Liver (tissue), 9 donors: ENCODE measurements around the gene CCDC32. TPM values are rescaled to one million over a fixed set of nuclear protein-coding genes. Genes with fewer than 3 reads are reported as not detected.

Source experiments
- DNase-seq: peaks from one replicate; pipeline ENCODE4 v3.0.0-alpha.2; 2017; ENCODE audit warnings: low spot score
- H3K27ac ChIP-seq, 2 donors: one replicate each; pipeline ENCODE4 v1.7.0; 2013; ENCODE audit warnings: inconsistent platforms in 2 of 2, low read length in 2 of 2, control low read depth in 1 of 2, low read depth in 1 of 2, mild to moderate bottlenecking in 1 of 2
- H3K27me3 ChIP-seq, 4 donors: one replicate each; pipeline versions ENCODE4 v1.6.1 to v1.7.0; 2013; ENCODE audit warnings: low read length in 3 of 4, inconsistent platforms in 1 of 4, mild to moderate bottlenecking in 1 of 4, moderate library complexity in 1 of 4; ENCODE audit not compliant: control insufficient read depth in 4 of 4, insufficient read depth in 4 of 4
- H3K36me3 ChIP-seq, 4 donors: one replicate each; pipeline versions ENCODE4 v1.6.1 to v1.7.0; 2013; ENCODE audit warnings: low read length in 3 of 4, mild to moderate bottlenecking in 3 of 4, low read depth in 1 of 4, moderate library complexity in 1 of 4; ENCODE audit not compliant: control insufficient read depth in 4 of 4, insufficient read depth in 3 of 4
- H3K4me1 ChIP-seq, 4 donors: one replicate each; pipeline versions ENCODE4 v1.6.1 to v1.7.0; 2013; ENCODE audit warnings: low read length in 3 of 4, mild to moderate bottlenecking in 3 of 4, moderate library complexity in 1 of 4; ENCODE audit not compliant: control insufficient read depth in 4 of 4, insufficient read depth in 4 of 4
- H3K4me3 ChIP-seq, 3 donors: one replicate each; pipeline versions ENCODE4 v1.6.1 to v1.7.0; 2013; ENCODE audit warnings: low read length in 3 of 3, control low read depth in 1 of 3, low read depth in 1 of 3, mild to moderate bottlenecking in 1 of 3
- H3K9ac ChIP-seq, 2 donors: one replicate each; pipeline ENCODE4 v1.7.0; 2013; ENCODE audit warnings: low read length in 2 of 2, mild to moderate bottlenecking in 2 of 2, moderate library complexity in 2 of 2, control low read depth in 1 of 2, low read depth in 1 of 2
- H3K9me3 ChIP-seq, 4 donors: one replicate each; pipeline versions ENCODE4 v1.6.1 to v1.7.0; 2013; ENCODE audit warnings: low read length in 3 of 4; ENCODE audit not compliant: control insufficient read depth in 4 of 4
- CTCF ChIP-seq: fragments of 150-350 bp; IDR thresholded peaks from 2 replicates; pipeline ENCODE4 v1.5.1; 2017; ENCODE audit warnings: improper control_type of control experiment, low read depth, low read length; ENCODE audit not compliant: missing input control
- EGR1 ChIP-seq, 2 donors: IDR thresholded peaks; 2 replicates each; pipeline ENCODE4 v1.6.1; 2016 to 2018; ENCODE audit warnings: antibody characterized with exemption in 2 of 2, low read depth in 2 of 2
- FOXA1 ChIP-seq: IDR thresholded peaks from 2 replicates; pipeline ENCODE4 v1.6.1; 2016; ENCODE audit warnings: antibody characterized with exemption
- FOXA2 ChIP-seq: IDR thresholded peaks from 2 replicates; pipeline ENCODE4 v1.6.1; 2016; ENCODE audit warnings: antibody characterized with exemption
- HNF4A ChIP-seq, 2 donors: conservative IDR thresholded peaks; 2 replicates each; pipeline ENCODE4 v1.6.1; 2016; ENCODE audit warnings: antibody characterized with exemption in 2 of 2, mild to moderate bottlenecking in 2 of 2
- HNF4G ChIP-seq: IDR thresholded peaks from 2 replicates; pipeline ENCODE4 v1.6.1; 2016; ENCODE audit warnings: antibody characterized with exemption
- MAX ChIP-seq: IDR thresholded peaks from 2 replicates; pipeline ENCODE4 v1.6.1; 2016; ENCODE audit warnings: antibody characterized with exemption
- NR2F2 ChIP-seq: IDR thresholded peaks from 2 replicates; pipeline ENCODE4 v1.6.1; 2016; ENCODE audit warnings: antibody characterized with exemption
- RAD21 ChIP-seq, 2 donors: IDR thresholded peaks; 2 replicates each; pipeline ENCODE4 v1.6.1; 2016; ENCODE audit warnings: antibody characterized with exemption in 2 of 2, mild to moderate bottlenecking in 2 of 2
- REST ChIP-seq: IDR thresholded peaks from 2 replicates; pipeline ENCODE4 v1.6.1; 2016; ENCODE audit warnings: antibody characterized with exemption, mild to moderate bottlenecking
- RXRA ChIP-seq, 2 donors: IDR thresholded peaks; 2 replicates each; pipeline ENCODE4 v1.6.1; 2017 to 2018; ENCODE audit warnings: antibody characterized with exemption in 2 of 2, mild to moderate bottlenecking in 1 of 2
- SP1 ChIP-seq: IDR thresholded peaks from 2 replicates; pipeline ENCODE4 v1.6.1; 2018; ENCODE audit warnings: antibody characterized with exemption, mild to moderate bottlenecking
- TAF1 ChIP-seq: conservative IDR thresholded peaks from 2 replicates; pipeline ENCODE4 v1.6.1; 2016; ENCODE audit warnings: antibody characterized with exemption, mild to moderate bottlenecking
- YY1 ChIP-seq: IDR thresholded peaks from 2 replicates; pipeline ENCODE4 v1.6.1; 2016; ENCODE audit warnings: antibody characterized with exemption, mild to moderate bottlenecking
- ZBTB33 ChIP-seq: IDR thresholded peaks from 2 replicates; pipeline ENCODE4 v1.6.1; 2016; ENCODE audit warnings: antibody characterized with exemption
- WGBS: extraction: QIAGEN DNeasy Blood & Tissue Kit; methylation state at CpG from one replicate; pipeline ENCODE4 v1.1.7; 2013; 5-methylcytosine and 5-hydroxymethylcytosine counted together
- polyA plus RNA-seq, 2 donors: library from polyadenylated mRNA; stranded (reverse) in 1 of 2; unstranded in 1 of 2; fragments of 200-250 nt in 1 of 2; fragments of >200 nt in 1 of 2; fragmentation: Nextera tagmentation in 1 of 2; extraction: Ambion mirVana in 1 of 2; gene quantifications; one replicate each; pipeline versions ENCODE4 v1.2.1 to v1.2.3, GENCODE V29; 2013 to 2015
- total RNA-seq, 2 donors: library from RNA; depleted of rRNA; stranded (reverse); fragments of >200 nt; gene quantifications; one replicate each; pipeline ENCODE4 v1.2.3, GENCODE V29; 2014
- donor health status: healthy.
- donor health status: healthy.
- donor health status: healthy.
- donor health status: healthy.
- donor health status: healthy.

Gene CCDC32
- total and polyA plus RNA-seq, 4 donors = 7.9 to 13.5 (median 8.9) TPM

- 99% methylated on average over 2 of the region's 2 CpGs for WGBS
- H3K4me1 ChIP-seq = peaks cover 3 to 14% (median 9%) of the 10 kb centered on the region in 4 donors
- no peaks in the 10 kb centered on the region for H3K9me3 ChIP-seq
- H3K36me3 ChIP-seq = peaks cover 0 to 5% (median 4%) of the 10 kb centered on the region in 4 donors
- no peak overlapping the region for H3K4me3 ChIP-seq
- no peak for DNase-seq
- H3K9ac ChIP-seq = no peak overlapping the region
- H3K27me3 ChIP-seq = no peaks in the 10 kb centered on the region
- no peak for TF ChIP-seq HNF4A (conservative IDR thresholded peaks at IDR 0.05)
- TF ChIP-seq SP1 = no peak
- TF ChIP-seq HNF4G = no peak
- H3K27ac ChIP-seq = no peak overlapping the region
Observed at GRCh38 chr15:40562691-40563090, 2.2 kb downstream of the CCDC32 start.

GRCh38 chr15:40558952-40559742 is 5.7 kb downstream of the CCDC32 start:
- no peak for TF ChIP-seq ZBTB33
- TF ChIP-seq RXRA (IDR thresholded peaks at IDR 0.05) = no peak
- no peak for TF ChIP-seq SP1
- no peak for TF ChIP-seq MAX
- no peak for TF ChIP-seq HNF4G
- no peak for TF ChIP-seq YY1
- TF ChIP-seq TAF1 = no peak
- no peak for TF ChIP-seq CTCF
- no peak for TF ChIP-seq FOXA1
- no peak for TF ChIP-seq EGR1 (IDR thresholded peaks at IDR 0.05; ENCODE audit: low read depth in 2 of 2)
- no peak for TF ChIP-seq FOXA2
- TF ChIP-seq RAD21 (IDR thresholded peaks at IDR 0.05) = no peak
- TF ChIP-seq REST = no peak
- no peak for TF ChIP-seq NR2F2
- no peaks in the 10 kb centered on the region for H3K27me3 ChIP-seq
- 92% methylated on average over 6 of the region's 6 CpGs for whole genome bisulfite sequencing
- H3K4me3 ChIP-seq = no peak overlapping the region
- H3K9me3 ChIP-seq = no peaks in the 10 kb centered on the region
- no peak overlapping the region for H3K9ac ChIP-seq
- DNase-seq = peak; percentile 49
- H3K27ac ChIP-seq = no peak overlapping the region
- peaks cover 3 to 7% (median 5%) of the 10 kb centered on the region in 4 donors for H3K4me1 ChIP-seq
- peaks cover 9 to 18% (median 15%) of the 10 kb centered on the region in 4 donors for H3K36me3 ChIP-seq
